Chondrocyte (in vitro differentiated cells): ENCODE measurements around the gene ROBO2. TPM values are rescaled to one million over a fixed set of nuclear protein-coding genes. Genes with fewer than 3 reads are reported as not detected.

Experiments
- DNase-seq: peaks from one replicate; pipeline ENCODE4 v3.0.0; 2021; ENCODE audit warnings: mixed read lengths, low spot score
- H3K27ac Mint-ChIP-seq: one replicate; pipeline ENCODE4 v1.8.0; 2021; ENCODE audit warnings: mild to moderate bottlenecking, moderate library complexity, mixed read lengths; ENCODE audit not compliant: unreplicated experiment
- H3K27me3 Mint-ChIP-seq: 2 replicates; pipeline ENCODE4 v1.8.0; 2021; ENCODE audit warnings: low read depth, mixed read lengths
- H3K36me3 Mint-ChIP-seq: 2 replicates; pipeline ENCODE4 v1.8.0; 2021; ENCODE audit warnings: low read depth, mixed read lengths
- H3K4me1 Mint-ChIP-seq: 2 replicates; pipeline ENCODE4 v1.8.0; 2021; ENCODE audit warnings: low read depth, mild to moderate bottlenecking, mixed read lengths
- H3K4me3 Mint-ChIP-seq: one replicate; pipeline ENCODE4 v1.8.0; 2021; ENCODE audit warnings: mild to moderate bottlenecking, moderate library complexity, mixed read lengths; ENCODE audit not compliant: unreplicated experiment
- H3K9me3 Mint-ChIP-seq: 2 replicates; pipeline ENCODE4 v1.8.0; 2021; ENCODE audit warnings: low read depth, mixed read lengths
- total RNA-seq: library from RNA; stranded (reverse); gene quantifications from 3 replicates; pipeline ENCODE4 v1.2.1, GENCODE V29; 2021
- TF ChIP-seq, protein P1 (sequence below): fragments of 200-600 bp; sonication (generic); IDR thresholded peaks from 2 replicates; pipeline ENCODE4 v1.5.0; 2021; ENCODE audit warnings: antibody characterized with exemption, mild to moderate bottlenecking, moderate library complexity

The ROBO2 gene
- total RNA-seq, 1 donor from 2014 or later = 1.7 TPM

DNA sequence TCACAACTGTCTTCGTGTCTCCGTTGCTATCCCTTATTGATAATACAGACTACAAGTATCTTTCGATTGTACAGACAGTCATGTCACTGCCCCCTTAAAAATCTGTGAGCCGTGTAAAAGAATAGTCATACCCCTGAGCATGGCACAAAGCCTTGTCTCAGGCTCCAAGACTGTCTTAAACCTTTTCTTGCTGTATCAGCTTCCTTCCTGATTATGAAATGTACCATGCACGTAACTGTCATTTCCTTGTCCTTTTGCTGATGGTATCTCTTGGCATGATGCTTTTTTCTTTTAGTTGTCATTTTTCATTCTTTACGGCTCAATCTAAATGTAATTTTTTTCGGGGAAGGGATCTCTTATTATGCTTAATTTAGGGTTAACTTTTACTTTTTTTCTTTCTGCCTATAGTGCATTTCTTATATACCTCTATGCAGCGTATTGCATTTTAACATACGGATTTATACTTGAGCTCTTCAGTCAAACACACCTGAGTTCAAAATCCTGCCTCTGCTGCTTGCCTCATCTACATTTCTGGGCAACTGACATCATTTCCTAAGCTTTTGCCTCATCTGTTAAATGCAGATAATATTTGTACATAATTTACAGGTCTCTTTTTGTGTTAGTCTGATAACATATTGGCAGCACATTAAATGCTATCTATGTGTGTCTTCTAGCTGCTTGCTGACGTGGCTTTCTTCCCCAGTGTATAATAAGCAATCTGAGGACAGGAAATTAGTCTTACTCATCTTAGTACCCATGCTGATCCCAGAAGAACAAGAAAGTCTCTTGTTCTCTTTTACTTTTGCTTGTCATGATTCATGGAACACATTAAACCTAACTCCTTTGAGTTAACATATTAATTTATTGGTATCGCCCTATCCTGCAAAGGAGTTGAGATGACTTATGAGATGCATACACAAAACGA, 57.3 kb downstream of the ROBO2 start:
- Mint-ChIP-seq H3K27ac (no peak overlapping the region), H3K9me3 (no peaks in the 10 kb centered on the region), H3K4me1 (no peaks in the 10 kb centered on the region), H3K36me3 (no peaks in the 10 kb centered on the region), H3K27me3 (no peaks in the 10 kb centered on the region), H3K4me3 (no peak overlapping the region)
- TF ChIP-seq, protein P1, sequence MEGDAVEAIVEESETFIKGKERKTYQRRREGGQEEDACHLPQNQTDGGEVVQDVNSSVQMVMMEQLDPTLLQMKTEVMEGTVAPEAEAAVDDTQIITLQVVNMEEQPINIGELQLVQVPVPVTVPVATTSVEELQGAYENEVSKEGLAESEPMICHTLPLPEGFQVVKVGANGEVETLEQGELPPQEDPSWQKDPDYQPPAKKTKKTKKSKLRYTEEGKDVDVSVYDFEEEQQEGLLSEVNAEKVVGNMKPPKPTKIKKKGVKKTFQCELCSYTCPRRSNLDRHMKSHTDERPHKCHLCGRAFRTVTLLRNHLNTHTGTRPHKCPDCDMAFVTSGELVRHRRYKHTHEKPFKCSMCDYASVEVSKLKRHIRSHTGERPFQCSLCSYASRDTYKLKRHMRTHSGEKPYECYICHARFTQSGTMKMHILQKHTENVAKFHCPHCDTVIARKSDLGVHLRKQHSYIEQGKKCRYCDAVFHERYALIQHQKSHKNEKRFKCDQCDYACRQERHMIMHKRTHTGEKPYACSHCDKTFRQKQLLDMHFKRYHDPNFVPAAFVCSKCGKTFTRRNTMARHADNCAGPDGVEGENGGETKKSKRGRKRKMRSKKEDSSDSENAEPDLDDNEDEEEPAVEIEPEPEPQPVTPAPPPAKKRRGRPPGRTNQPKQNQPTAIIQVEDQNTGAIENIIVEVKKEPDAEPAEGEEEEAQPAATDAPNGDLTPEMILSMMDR = no peak
- no peak for DNase-seq

DNA sequence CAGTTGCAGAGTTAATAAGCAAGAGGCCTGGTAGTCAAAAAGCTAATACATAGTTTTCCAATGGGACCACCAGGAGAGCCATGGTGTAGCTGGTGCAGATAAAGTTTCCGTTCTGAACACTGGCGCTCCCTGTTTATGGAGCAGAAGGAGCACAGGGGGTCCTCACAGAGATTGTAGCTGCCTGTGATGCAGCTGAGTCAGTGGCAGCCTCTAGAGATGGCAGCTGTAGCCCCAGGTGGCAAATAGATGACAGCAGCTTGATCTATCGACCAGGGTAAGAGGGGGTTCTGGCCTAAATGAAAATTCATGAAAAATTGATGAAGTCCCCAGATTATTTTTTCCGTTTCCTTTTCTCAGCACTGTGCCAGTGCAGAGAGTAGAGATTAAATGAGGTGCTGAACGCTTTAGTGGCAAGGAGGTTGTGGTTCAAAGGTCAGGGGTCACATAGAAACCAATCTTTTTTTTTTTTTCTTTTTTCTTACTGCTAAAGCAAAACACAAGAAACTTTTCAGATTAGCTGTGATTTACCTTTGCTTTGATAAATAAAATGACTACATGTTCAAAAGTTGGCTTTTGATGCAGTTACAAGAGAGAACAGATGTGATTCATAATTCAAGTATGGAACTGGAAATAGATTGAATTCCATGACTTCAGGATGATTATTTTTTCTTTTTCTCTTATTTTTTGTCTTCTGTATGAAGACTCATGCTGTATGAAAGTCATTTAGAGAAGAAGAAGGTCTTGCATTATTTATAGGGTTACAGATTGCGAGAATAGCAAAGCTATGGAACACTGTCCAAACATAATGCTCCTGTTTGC, 63.3 kb downstream of the ROBO2 start:
- Mint-ChIP-seq H3K27me3 (no peaks in the 10 kb centered on the region), H3K36me3 (no peaks in the 10 kb centered on the region), H3K4me3 (peak overlapping the region; percentile 0), H3K4me1 (peaks cover 20% of the 10 kb centered on the region), H3K27ac (peak overlapping the region; percentile 68), H3K9me3 (no peaks in the 10 kb centered on the region)
- DNase-seq = no peak
- TF ChIP-seq, protein P1 = no peak

DNA sequence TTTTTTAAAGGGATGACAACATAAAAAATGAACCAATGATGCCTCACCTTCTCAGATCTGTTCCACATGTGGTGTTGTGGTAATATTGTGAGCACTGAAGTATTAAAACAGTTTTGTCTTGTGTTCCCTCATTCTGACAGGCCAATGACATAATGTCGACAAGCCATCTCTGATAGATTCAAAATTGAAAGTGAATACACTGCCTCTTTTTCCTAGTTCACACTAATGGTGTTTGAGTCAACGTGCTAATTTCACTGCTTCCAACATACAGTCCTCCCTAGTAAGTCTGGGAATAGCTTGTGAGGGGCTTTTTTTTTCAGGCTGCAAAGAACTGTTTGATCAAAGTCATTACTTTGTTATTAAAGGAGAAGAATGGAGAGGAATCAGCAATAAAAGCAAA, 82.8 kb downstream of the ROBO2 start:
- TF ChIP-seq, protein P1 = no peak

DNA sequence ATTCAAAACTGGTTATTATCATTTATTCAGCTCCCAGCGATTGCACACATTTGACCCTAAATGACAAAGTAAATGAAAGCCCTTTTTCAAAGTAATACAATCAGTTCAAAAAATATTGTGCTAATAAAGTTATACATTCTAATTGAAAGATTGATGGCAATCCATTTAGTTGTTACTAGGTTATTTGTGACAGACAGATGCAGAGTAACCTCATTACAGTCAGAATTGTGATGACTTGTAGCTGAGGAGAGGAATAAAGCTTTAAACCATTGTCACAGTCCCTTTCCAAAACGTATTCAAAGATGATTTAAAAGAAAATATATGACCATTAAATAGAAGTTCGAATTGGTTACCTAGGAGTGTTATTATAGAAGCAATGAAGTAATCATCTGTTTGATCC, 86.1 kb downstream of the ROBO2 start:
- Mint-ChIP-seq H3K27ac (no peak overlapping the region), H3K27me3 (no peaks in the 10 kb centered on the region), H3K36me3 (no peaks in the 10 kb centered on the region), H3K4me1 (no peaks in the 10 kb centered on the region), H3K9me3 (no peaks in the 10 kb centered on the region), H3K4me3 (no peak overlapping the region)
- DNase-seq = no peak
- TF ChIP-seq, protein P1 = no peak

More for the DNA sequence above, 82.8 kb downstream of the ROBO2 start:
- H3K27ac Mint-ChIP-seq = no peak overlapping the region
- no peak overlapping the region for H3K4me3 Mint-ChIP-seq
- H3K36me3 Mint-ChIP-seq = no peaks in the 10 kb centered on the region
- DNase-seq = no peak
- H3K27me3 Mint-ChIP-seq = no peaks in the 10 kb centered on the region
- no peaks in the 10 kb centered on the region for H3K4me1 Mint-ChIP-seq
- H3K9me3 Mint-ChIP-seq = no peaks in the 10 kb centered on the region

DNA sequence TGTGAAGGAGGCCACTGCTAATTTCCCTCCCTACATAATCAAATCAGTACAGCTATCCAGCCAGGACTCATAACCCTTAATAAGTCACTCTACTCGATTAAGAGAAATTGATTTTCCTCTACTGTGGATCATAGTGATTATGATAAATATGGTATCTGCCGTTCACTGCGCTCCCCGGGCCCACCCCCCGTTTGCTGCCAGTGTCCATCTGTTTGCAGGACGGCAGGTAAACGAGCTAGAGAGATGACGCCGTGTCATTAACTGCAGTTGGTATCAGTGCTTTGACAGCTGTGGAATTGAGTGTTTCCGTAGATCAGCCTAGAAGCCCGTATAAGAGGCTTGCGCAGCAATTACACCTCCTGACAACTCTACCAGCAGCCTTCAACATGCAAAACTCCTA, 94.9 kb downstream of the ROBO2 start:
- H3K36me3 Mint-ChIP-seq = no peaks in the 10 kb centered on the region
- H3K9me3 Mint-ChIP-seq = no peaks in the 10 kb centered on the region
- H3K4me3 Mint-ChIP-seq = no peak overlapping the region
- H3K27ac Mint-ChIP-seq = no peak overlapping the region
- DNase-seq = no peak
- no peaks in the 10 kb centered on the region for H3K4me1 Mint-ChIP-seq
- TF ChIP-seq, protein P1 = no peak
- H3K27me3 Mint-ChIP-seq = no peaks in the 10 kb centered on the region
